HepG2 (cell line): Measurements from ENCODE around the gene SMOC1. TPM values are rescaled to one million over a fixed set of nuclear protein-coding genes. Genes with fewer than 3 reads are reported as not detected.

Experiments used
- HNRNPUL1 ChIP-seq: fragments of 200-400 bp; formaldehyde crosslinking; IDR thresholded peaks from 2 replicates; pipeline ENCODE4 v1.6.1; 2017; ENCODE audit warnings: low read depth, mild to moderate bottlenecking, low read length, moderate library complexity
- KAT8 ChIP-seq: IDR thresholded peaks from 2 replicates; pipeline ENCODE4 v1.6.1; 2016; ENCODE audit warnings: missing genetic modification reagents, missing compliant biosample characterization
- KDM1A ChIP-seq: IDR thresholded peaks from 2 replicates; pipeline ENCODE4 v1.6.1; 2016; ENCODE audit warnings: missing compliant biosample characterization
- KMT2B ChIP-seq: IDR thresholded peaks from 2 replicates; pipeline ENCODE4 v1.6.1; 2016; ENCODE audit warnings: missing genetic modification reagents, missing compliant biosample characterization
- MZF1 ChIP-seq: sonication (generic); formaldehyde crosslinking; IDR thresholded peaks from 2 replicates; pipeline ENCODE4 v1.8.1; 2023; ENCODE audit warnings: mild to moderate bottlenecking, missing genetic modification reagents, borderline replicate concordance
- NCOR1 ChIP-seq: fragments of 200-600 bp; sonication (generic); IDR thresholded peaks from 2 replicates; pipeline ENCODE4 v1.7.0; 2017; ENCODE audit warnings: antibody characterized with exemption, low read length, borderline replicate concordance
- PLRG1 ChIP-seq: fragments of 450-650 bp; conservative IDR thresholded peaks from 2 replicates; pipeline ENCODE4 v1.6.1; 2016
- RBM22 ChIP-seq: fragments of 200-400 bp; formaldehyde crosslinking; optimal IDR thresholded peaks from 2 replicates; pipeline ENCODE3; 2017; ENCODE audit warnings: mild to moderate bottlenecking, low read length, moderate library complexity
- SMAD1 ChIP-seq: sonication (generic); formaldehyde crosslinking; IDR thresholded peaks from 2 replicates; pipeline ENCODE4 v1.4.0; 2020; ENCODE audit warnings: missing genetic modification reagents, low read depth, mild to moderate bottlenecking, borderline replicate concordance
- ZNF232 ChIP-seq: sonication (generic); formaldehyde crosslinking; IDR thresholded peaks from 2 replicates; pipeline ENCODE4 v1.4.0; 2020; ENCODE audit warnings: missing genetic modification reagents, borderline replicate concordance
- ZNF543 ChIP-seq: sonication (generic); formaldehyde crosslinking; IDR thresholded peaks from 2 replicates; pipeline ENCODE4 v1.4.0; 2020; ENCODE audit warnings: mild to moderate bottlenecking, missing genetic modification reagents
- ZNF607 ChIP-seq: sonication (generic); formaldehyde crosslinking; IDR thresholded peaks from 2 replicates; pipeline ENCODE4 v1.5.1; 2020; ENCODE audit warnings: missing genetic modification reagents, mild to moderate bottlenecking, borderline replicate concordance
- ZNF644 ChIP-seq: IDR thresholded peaks from 2 replicates; pipeline ENCODE4 v1.6.1; 2016; ENCODE audit warnings: low read depth
- ZNF790 ChIP-seq: sonication (generic); formaldehyde crosslinking; IDR thresholded peaks from 2 replicates; pipeline ENCODE4 v1.8.0; 2022; ENCODE audit warnings: missing genetic modification reagents, mild to moderate bottlenecking, borderline replicate concordance
- ZNF883 ChIP-seq: sonication (generic); formaldehyde crosslinking; IDR thresholded peaks from 2 replicates; pipeline ENCODE4 v1.5.1; 2020; ENCODE audit warnings: mild to moderate bottlenecking, missing genetic modification reagents; ENCODE audit errors: not compliant biosample characterization
- polyA plus RNA-seq, 8 experiments: library from polyadenylated mRNA; depleted of rRNA in 3 of 8; stranded (reverse) in 7 of 8; unstranded in 1 of 8; fragments of >200 nt; fragmentation: Illumina TruSeq in 4 of 8; extraction: Trizol in 4 of 8; gene quantifications; 2 replicates each; pipeline versions ENCODE4 v1.2.1 to v1.2.3, GENCODE V29; 2011 to 2016; ENCODE audit warnings: low read depth in 4 of 8, missing spikeins in 1 of 8, mixed read lengths in 1 of 8; ENCODE audit not compliant: insufficient read depth in 1 of 8
- total RNA-seq, 5 experiments: library from RNA; depleted of rRNA; stranded (reverse); fragments of >200 nt; fragmentation: Illumina TruSeq; extraction: Trizol; gene quantifications; 2 replicates each; pipeline ENCODE4 v1.2.3, GENCODE V29; 2016; ENCODE audit warnings: low read depth in 1 of 5
- TF ChIP-seq, protein P1 (sequence below): sonication (generic); formaldehyde crosslinking; IDR thresholded peaks from 2 replicates; pipeline ENCODE4 v1.4.0; 2020; ENCODE audit warnings: missing genetic modification reagents
- TF ChIP-seq, protein P2 (sequence below): sonication (generic); formaldehyde crosslinking; IDR thresholded peaks from 2 replicates; pipeline ENCODE4 v1.8.1; 2022; ENCODE audit warnings: mild to moderate bottlenecking, missing genetic modification reagents
- TF ChIP-seq, protein P3 (sequence below): sonication (generic); formaldehyde crosslinking; IDR thresholded peaks from 2 replicates; pipeline ENCODE4 v1.5.0; 2020; ENCODE audit warnings: missing genetic modification reagents
- TF ChIP-seq, protein P4 (sequence below): sonication (generic); formaldehyde crosslinking; IDR thresholded peaks from 2 replicates; pipeline ENCODE4 v1.4.0; 2020; ENCODE audit warnings: missing genetic modification reagents
- TF ChIP-seq, protein P5 (sequence below): IDR thresholded peaks from 2 replicates; pipeline ENCODE4 v1.6.1; 2016; ENCODE audit warnings: missing compliant biosample characterization, missing genetic modification reagents, borderline replicate concordance
- TF ChIP-seq, protein P6 (sequence below): sonication (generic); formaldehyde crosslinking; IDR thresholded peaks from 2 replicates; pipeline ENCODE4 v1.4.0; 2020; ENCODE audit warnings: missing genetic modification reagents

Gene SMOC1
- total and polyA plus RNA-seq, 2 of the 13 experiments (the other 11 are each of a cell fraction or from before 2014, with no cell fraction given) = 17.8 to 35.6 TPM

DNA sequence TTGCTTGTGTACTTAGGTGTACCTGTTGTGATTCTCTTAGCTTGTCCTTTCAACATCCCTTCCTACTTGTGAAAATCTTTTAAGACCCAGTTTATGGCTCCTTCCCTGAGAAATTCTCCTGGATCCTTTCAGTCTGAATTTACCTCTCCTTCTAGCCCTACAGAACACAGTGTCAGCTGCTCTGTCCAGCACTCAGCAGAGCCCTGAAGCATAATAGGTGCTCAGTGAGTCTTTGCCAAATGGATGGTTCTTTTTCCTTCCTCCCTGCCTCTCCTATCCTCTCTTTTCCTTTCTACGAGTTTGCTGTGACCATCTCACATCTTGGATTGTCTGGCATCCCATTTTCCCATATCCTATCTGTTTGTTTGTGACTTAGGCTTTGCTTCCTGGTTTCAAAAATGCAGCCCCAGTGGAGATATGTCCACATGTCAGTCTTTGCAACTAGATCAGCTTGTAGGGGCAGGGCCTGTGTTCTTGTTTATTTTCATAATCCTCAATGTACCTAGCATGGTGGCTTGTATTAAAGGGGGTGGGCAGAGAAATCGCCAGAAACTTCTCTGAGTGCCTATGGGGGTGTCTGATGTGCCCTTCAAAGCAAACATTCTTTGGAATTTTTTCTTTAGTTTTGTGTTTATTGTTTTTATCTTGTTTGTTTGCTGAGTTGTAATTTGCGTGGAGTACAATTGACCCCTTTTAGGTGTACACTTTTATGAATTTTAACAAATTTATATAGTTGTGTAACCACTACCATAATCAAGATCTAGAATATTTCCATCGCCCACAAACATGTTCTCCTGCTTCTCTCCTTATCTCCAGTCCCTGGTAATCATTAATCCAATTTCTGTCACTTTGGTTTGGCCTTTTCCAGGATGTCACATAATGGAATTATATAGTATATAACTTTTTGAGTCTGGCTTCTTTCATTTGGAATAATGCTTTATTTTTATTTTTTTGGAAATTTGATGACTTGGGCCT lies 62.8 kb downstream of the SMOC1 start (continued):
- TF ChIP-seq, protein P1, sequence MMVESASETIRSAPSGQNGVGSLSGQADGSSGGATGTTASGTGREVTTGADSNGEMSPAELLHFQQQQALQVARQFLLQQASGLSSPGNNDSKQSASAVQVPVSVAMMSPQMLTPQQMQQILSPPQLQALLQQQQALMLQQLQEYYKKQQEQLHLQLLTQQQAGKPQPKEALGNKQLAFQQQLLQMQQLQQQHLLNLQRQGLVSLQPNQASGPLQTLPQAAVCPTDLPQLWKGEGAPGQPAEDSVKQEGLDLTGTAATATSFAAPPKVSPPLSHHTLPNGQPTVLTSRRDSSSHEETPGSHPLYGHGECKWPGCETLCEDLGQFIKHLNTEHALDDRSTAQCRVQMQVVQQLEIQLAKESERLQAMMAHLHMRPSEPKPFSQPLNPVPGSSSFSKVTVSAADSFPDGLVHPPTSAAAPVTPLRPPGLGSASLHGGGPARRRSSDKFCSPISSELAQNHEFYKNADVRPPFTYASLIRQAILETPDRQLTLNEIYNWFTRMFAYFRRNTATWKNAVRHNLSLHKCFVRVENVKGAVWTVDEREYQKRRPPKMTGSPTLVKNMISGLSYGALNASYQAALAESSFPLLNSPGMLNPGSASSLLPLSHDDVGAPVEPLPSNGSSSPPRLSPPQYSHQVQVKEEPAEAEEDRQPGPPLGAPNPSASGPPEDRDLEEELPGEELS (CRISPR knock-in tag) = peak; percentile 68
- TF ChIP-seq, protein P2, sequence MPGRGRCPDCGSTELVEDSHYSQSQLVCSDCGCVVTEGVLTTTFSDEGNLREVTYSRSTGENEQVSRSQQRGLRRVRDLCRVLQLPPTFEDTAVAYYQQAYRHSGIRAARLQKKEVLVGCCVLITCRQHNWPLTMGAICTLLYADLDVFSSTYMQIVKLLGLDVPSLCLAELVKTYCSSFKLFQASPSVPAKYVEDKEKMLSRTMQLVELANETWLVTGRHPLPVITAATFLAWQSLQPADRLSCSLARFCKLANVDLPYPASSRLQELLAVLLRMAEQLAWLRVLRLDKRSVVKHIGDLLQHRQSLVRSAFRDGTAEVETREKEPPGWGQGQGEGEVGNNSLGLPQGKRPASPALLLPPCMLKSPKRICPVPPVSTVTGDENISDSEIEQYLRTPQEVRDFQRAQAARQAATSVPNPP (CRISPR knock-in tag) = no peak
- TF ChIP-seq, protein P3, sequence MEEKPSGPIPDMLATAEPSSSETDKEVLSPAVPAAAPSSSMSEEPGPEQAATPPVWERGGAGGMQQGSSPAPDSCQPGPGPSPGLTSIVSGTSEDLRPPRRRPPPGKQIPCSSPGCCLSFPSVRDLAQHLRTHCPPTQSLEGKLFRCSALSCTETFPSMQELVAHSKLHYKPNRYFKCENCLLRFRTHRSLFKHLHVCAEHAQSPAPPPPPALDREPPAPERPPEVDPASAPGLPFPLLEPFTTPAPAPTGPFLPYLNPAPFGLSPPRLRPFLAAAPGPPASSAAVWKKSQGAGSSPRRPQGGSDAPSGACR (CRISPR knock-in tag) = no peak
- no peak for TF ChIP-seq MZF1 (CRISPR knock-in tag)
- TF ChIP-seq, protein P4, sequence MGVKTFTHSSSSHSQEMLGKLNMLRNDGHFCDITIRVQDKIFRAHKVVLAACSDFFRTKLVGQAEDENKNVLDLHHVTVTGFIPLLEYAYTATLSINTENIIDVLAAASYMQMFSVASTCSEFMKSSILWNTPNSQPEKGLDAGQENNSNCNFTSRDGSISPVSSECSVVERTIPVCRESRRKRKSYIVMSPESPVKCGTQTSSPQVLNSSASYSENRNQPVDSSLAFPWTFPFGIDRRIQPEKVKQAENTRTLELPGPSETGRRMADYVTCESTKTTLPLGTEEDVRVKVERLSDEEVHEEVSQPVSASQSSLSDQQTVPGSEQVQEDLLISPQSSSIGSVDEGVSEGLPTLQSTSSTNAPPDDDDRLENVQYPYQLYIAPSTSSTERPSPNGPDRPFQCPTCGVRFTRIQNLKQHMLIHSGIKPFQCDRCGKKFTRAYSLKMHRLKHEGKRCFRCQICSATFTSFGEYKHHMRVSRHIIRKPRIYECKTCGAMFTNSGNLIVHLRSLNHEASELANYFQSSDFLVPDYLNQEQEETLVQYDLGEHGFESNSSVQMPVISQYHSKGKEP (CRISPR knock-in tag) = no peak
- no peak for TF ChIP-seq RBM22
- TF ChIP-seq, protein P5, sequence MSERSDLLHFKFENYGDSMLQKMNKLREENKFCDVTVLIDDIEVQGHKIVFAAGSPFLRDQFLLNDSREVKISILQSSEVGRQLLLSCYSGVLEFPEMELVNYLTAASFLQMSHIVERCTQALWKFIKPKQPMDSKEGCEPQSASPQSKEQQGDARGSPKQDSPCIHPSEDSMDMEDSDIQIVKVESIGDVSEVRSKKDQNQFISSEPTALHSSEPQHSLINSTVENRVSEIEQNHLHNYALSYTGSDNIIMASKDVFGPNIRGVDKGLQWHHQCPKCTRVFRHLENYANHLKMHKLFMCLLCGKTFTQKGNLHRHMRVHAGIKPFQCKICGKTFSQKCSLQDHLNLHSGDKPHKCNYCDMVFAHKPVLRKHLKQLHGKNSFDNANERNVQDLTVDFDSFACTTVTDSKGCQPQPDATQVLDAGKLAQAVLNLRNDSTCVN = no peak
- TF ChIP-seq NCOR1 = peak; percentile 32; the same call in 1 of the 2 replicates
- TF ChIP-seq ZNF644 = no peak
- TF ChIP-seq ZNF543 (CRISPR knock-in tag) = no peak
- 0 out of 2 replicates have a peak, but pooled peaks have one; percentile 53 for TF ChIP-seq KAT8 (CRISPR knock-in tag)
- TF ChIP-seq, protein P6, sequence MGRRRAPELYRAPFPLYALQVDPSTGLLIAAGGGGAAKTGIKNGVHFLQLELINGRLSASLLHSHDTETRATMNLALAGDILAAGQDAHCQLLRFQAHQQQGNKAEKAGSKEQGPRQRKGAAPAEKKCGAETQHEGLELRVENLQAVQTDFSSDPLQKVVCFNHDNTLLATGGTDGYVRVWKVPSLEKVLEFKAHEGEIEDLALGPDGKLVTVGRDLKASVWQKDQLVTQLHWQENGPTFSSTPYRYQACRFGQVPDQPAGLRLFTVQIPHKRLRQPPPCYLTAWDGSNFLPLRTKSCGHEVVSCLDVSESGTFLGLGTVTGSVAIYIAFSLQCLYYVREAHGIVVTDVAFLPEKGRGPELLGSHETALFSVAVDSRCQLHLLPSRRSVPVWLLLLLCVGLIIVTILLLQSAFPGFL (CRISPR knock-in tag) = no peak
- no peak for TF ChIP-seq ZNF790 (CRISPR knock-in tag)
- TF ChIP-seq ZNF232 = 0 out of 2 replicates have a peak, but pooled peaks have one; percentile 31
- 0 out of 2 replicates have a peak, but pooled peaks have one; percentile 25 for TF ChIP-seq KMT2B (CRISPR knock-in tag)
- TF ChIP-seq KDM1A = no peak
- TF ChIP-seq PLRG1 = no peak
- peak; percentile 84; the same call in 1 of the 2 replicates for TF ChIP-seq HNRNPUL1
- TF ChIP-seq ZNF883 = no peak
- TF ChIP-seq ZNF607 = no peak
- no peak for TF ChIP-seq SMAD1 (CRISPR knock-in tag)
